Right atrium auricular region (tissue), 2 donors: ENCODE measurements around the gene CD274. TPM values are rescaled to one million over a fixed set of nuclear protein-coding genes. Genes with fewer than 3 reads are reported as not detected.
"Not testable (repeated sequence)": the region's sequence is repeated elsewhere in the genome, so short reads cannot be mapped to it uniquely, and the experiment has no call there.

ENCODE experiments used
- DNase-seq: peaks from one replicate; pipeline ENCODE4 v3.0.0-alpha.2; 2019; ENCODE audit warnings: low spot score
- H3K27ac ChIP-seq, 2 donors: fragments of 200-600 bp; sonication (generic); 1 replicate in 1 of 2; 2 replicates in 1 of 2; pipeline ENCODE4 v1.5.1; 2016 to 2019
- H3K27me3 ChIP-seq, 2 donors: fragments of 200-600 bp; sonication (generic); one replicate each; pipeline versions ENCODE4 v1.5.1 to v1.6.0; 2017 to 2019
- H3K36me3 ChIP-seq: fragments of 200-600 bp; sonication (generic); one replicate; pipeline ENCODE4 v1.5.1; 2016
- H3K4me1 ChIP-seq, 2 donors: fragments of 200-600 bp; sonication (generic); one replicate each; pipeline versions ENCODE4 v1.5.1 to v1.6.0; 2017 to 2019
- H3K4me3 ChIP-seq, 2 donors: fragments of 200-600 bp; sonication (generic); 1 replicate in 1 of 2; 2 replicates in 1 of 2; pipeline ENCODE4 v1.5.1; 2017 to 2019; ENCODE audit warnings: mild to moderate bottlenecking in 1 of 2, moderate library complexity in 1 of 2
- H3K9me3 ChIP-seq, 2 donors: fragments of 200-600 bp; sonication (generic); one replicate each; pipeline ENCODE4 v1.5.1; 2019
- total RNA-seq, 2 donors: library from RNA; depleted of rRNA; stranded (reverse); fragments of >200 nt; gene quantifications; one replicate each; pipeline ENCODE4 v1.1.0, GENCODE V29; 2016
- TF ChIP-seq, protein P1 (sequence below), 2 donors: fragments of 200-600 bp; sonication (generic); IDR thresholded peaks; one replicate each; pipeline ENCODE4 v1.5.1; 2019; ENCODE audit warnings: antibody characterized with exemption in 2 of 2

Gene CD274
- total RNA-seq, 2 donors from 2014 or later = 6.6 to 14.1 TPM

DNA sequence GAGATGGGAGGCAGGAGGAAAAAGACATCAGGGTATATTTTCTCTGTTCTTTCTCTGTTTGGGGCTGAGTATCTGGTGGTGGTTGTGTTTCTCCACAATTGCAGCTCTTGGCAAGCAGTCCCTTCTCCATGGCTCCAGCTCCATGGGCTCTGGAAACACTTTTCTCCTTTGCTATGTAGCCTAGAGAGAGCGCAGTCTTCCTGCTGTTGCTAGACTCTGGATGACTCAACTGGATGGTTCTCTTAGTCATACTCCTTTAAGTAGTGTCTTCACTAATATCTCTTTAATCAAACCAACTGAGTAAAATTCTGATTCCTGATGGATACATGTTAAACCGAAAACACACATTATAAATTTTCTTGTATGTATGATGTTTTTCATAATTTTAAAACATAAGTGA lies 9.3 kb upstream of the CD274 start:
- no peak for DNase-seq
- Histone ChIP-seq H3K9me3 (no peaks in the 10 kb centered on the region), H3K4me1 (peaks cover 0 to 19% of the 10 kb centered on the region in 2 donors), H3K27ac (no peak overlapping the region), H3K4me3 (no peak overlapping the region), H3K27me3 (no peaks in the 10 kb centered on the region), H3K36me3 (peaks cover 1% of the 10 kb centered on the region)
- TF ChIP-seq, protein P1, sequence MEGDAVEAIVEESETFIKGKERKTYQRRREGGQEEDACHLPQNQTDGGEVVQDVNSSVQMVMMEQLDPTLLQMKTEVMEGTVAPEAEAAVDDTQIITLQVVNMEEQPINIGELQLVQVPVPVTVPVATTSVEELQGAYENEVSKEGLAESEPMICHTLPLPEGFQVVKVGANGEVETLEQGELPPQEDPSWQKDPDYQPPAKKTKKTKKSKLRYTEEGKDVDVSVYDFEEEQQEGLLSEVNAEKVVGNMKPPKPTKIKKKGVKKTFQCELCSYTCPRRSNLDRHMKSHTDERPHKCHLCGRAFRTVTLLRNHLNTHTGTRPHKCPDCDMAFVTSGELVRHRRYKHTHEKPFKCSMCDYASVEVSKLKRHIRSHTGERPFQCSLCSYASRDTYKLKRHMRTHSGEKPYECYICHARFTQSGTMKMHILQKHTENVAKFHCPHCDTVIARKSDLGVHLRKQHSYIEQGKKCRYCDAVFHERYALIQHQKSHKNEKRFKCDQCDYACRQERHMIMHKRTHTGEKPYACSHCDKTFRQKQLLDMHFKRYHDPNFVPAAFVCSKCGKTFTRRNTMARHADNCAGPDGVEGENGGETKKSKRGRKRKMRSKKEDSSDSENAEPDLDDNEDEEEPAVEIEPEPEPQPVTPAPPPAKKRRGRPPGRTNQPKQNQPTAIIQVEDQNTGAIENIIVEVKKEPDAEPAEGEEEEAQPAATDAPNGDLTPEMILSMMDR (IDR thresholded peaks at IDR 0.05) = no peak

DNA sequence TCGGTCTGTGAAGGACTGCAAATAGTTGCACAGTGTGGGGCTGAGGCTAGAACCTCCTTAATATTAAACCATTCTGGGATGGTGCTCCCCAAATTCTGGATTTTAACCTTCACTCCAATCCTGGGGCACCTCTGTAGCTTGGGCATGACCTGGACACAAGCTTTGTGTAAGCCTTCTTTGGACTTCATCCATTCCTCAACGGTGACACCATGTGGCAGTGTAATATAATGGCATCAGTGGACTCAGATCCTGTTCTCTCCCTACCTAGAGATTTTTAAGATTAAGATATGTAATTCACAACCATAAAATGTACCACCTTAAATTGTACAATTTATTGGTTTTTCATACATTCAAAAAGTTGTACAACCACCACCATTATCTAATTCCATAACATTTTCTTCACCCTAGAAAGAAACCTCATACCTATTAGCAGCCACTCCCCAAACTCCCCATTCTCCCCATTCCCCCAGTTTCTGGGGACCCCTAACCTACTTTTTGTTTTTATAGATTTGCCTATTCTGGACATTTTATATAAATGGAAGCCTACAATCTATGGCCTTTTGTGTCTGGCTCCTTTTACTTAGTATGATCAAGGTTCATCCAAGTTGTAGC lies 7.8 kb upstream of the CD274 start:
- TF ChIP-seq, protein P1 (IDR thresholded peaks at IDR 0.05) = peak in 1 of 2 donors; percentile 65
- no peaks in the 10 kb centered on the region for H3K36me3 ChIP-seq
- no peaks in the 10 kb centered on the region for H3K27me3 ChIP-seq
- no peak overlapping the region for H3K4me3 ChIP-seq
- H3K9me3 ChIP-seq = no peaks in the 10 kb centered on the region
- DNase-seq = no peak
- peaks cover 0 to 9% of the 10 kb centered on the region in 2 donors for H3K4me1 ChIP-seq
- H3K27ac ChIP-seq = no peak overlapping the region

DNA sequence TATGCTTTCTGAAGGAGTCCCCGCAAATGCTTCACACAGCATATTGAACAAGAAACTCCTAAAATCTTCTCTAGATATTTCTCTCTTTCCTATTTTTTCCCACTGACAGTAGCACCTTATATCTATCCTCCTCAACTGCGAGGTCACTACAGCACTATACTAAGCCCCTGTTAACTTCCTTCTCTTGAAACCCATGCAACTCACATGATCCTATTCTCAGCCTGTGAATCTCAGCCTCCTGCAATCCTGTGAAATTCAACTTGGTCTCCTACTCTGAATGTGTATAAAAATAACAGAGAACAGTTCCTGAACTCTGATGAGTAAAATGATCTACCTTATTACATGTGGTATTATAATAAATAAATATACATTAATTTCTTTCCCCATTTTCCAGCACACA lies 6.5 kb upstream of the CD274 start:
- no peak overlapping the region for H3K27ac ChIP-seq
- H3K9me3 ChIP-seq = no peaks in the 10 kb centered on the region
- H3K4me1 ChIP-seq = no peaks in the 10 kb centered on the region
- H3K27me3 ChIP-seq = no peaks in the 10 kb centered on the region
- H3K4me3 ChIP-seq = no peak overlapping the region
- H3K36me3 ChIP-seq = no peaks in the 10 kb centered on the region
- TF ChIP-seq, protein P1 (IDR thresholded peaks at IDR 0.05) = no peak
- no peak for DNase-seq

DNA sequence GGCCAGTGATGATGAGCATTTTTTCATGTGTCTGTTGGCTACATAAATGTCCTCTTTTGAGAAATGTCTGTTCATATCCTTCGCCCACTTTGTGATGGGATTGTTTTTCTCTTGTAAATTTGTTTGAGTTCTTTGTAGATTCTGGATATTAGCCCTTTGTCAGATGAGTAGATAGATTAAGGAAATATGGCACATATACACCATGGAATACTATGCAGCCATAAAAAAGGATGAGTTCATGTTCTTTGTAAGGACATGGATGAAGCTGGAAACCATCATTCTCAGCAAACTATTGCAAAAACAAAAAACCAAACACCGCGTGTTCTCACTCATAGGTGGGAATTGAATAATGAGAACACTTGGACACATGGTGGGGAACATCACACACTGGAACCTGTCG lies 5.2 kb upstream of the CD274 start:
- DNase-seq, H3K4me1 ChIP-seq, H3K27me3 ChIP-seq, H3K9me3 ChIP-seq, H3K36me3 ChIP-seq, H3K4me3 ChIP-seq, H3K27ac ChIP-seq: not testable (repeated sequence)

DNA sequence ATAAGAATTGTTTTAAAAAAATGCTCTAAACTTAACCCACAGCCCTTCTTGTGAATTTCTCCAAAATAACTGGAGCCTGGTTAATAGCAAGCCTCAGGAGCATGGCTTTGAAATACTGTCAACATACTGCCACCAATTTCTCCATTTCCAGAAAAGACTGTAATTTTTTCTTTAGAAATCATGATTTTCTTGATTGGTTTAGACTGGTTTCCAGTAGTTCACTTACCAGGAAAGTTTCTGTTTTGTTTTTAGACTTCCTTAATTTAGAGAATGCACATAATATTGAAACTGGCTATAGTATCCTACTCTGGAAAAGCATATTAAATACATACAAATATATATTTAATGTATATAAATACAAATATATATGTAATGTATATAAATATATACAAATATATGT lies 4.5 kb upstream of the CD274 start:
- Histone ChIP-seq H3K36me3 (no peaks in the 10 kb centered on the region), H3K4me3 (no peak overlapping the region), H3K4me1 (peaks cover 0 to 9% of the 10 kb centered on the region in 2 donors), H3K27ac (no peak overlapping the region), H3K9me3 (no peaks in the 10 kb centered on the region), H3K27me3 (no peaks in the 10 kb centered on the region)
- TF ChIP-seq, protein P1 (IDR thresholded peaks at IDR 0.05) = no peak
- DNase-seq = no peak

DNA sequence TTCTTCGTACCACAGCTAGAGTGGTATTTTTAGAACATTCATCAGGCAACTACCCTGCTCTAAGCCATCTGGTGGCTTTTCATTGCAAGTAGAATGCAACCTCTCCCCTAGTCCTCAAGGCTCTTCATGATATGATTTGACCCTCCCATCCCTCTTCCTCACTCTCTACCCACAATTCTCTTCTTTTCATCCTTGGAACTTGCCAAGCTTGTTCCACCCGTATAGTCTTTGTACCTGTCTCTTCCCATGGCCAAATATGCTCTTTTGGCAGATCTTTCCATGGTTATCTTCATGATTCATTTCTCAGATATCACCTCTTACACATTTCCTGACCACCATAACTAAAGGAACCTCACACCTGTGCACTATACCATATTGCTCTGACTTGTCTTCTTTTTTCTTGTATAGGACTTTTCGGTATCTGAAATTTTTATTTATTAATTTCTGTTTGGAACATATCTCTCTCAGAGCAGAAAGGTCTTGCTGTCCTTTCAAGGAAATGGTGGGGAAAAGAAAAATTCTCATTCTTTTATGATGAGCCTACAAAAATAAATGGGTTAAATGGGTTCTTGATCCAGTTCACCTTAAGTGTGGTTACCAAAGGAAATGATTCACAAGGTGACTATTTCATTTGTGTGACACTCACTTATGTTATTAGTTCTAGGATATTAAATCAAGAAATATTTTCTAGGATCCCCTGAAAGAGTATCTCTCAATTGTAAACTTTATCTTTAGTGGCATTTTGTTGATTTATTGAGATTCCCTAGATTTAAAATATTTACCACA lies 3.7 kb upstream of the CD274 start:
- no peaks in the 10 kb centered on the region for H3K27me3 ChIP-seq
- no peak overlapping the region for H3K27ac ChIP-seq
- peaks cover 0 to 9% of the 10 kb centered on the region in 2 donors for H3K4me1 ChIP-seq
- H3K9me3 ChIP-seq = no peaks in the 10 kb centered on the region
- no peak overlapping the region for H3K4me3 ChIP-seq
- H3K36me3 ChIP-seq = no peaks in the 10 kb centered on the region
- TF ChIP-seq, protein P1 (IDR thresholded peaks at IDR 0.05) = no peak
- no peak for DNase-seq
